ENCODE measurements around the gene LY6G6C. TPM values are rescaled to one million over a fixed set of nuclear protein-coding genes. Genes with fewer than 3 reads are reported as not detected.

LY6G6C gene
- total RNA-seq, 1 experiment from 2014 or later = not detected

DNA sequence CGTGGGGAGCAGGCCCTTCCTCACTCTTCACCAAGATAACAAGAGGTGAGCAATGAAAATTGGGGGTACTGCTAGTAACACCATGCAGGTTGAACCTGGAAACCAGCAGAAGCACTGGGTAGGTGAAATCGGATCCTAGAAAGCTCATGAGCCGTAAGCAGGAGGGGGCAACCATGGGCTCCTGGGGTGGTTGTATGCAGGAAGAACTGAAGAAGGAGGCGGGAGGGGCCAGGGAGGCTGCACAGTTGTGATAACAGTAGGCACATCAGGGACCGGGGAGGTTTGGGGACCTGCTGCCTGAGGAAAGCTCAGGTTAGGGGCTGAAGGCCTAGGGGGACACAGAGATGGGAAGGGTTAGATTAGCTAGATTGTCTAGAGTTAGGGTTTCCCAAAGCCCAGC lies 35.1 kb downstream of the LY6G6C start:
- DNase-seq = no peak
- no CpG with 5 or more reads among the region's 5 CpGs for WGBS (ENCODE audit: extremely low coverage, insufficient read length, low lambda C conversion rate)
- Histone ChIP-seq H3K23ac (ENCODE audit: insufficient read length, low read depth, low read length) (no peak overlapping the region), H3T11ph (ENCODE audit: low read length) (no peak overlapping the region), H4K8ac (replicated peaks; ENCODE audit: insufficient read length, low read depth, low read length) (no peak overlapping the region), H3K4me1 (ENCODE audit: insufficient read depth, low read length) (no peaks in the 10 kb centered on the region), H4K5ac (ENCODE audit: insufficient read length, low read depth, low read length) (no peak overlapping the region), H2BK15ac (ENCODE audit: low read depth, low read length) (no peak overlapping the region), H4K91ac (ENCODE audit: insufficient read length, low read depth, low read length) (no peak overlapping the region), H3K9ac (ENCODE audit: extremely low read depth, insufficient read length, low read length) (no peak overlapping the region), H3K18ac (ENCODE audit: insufficient read length, low read depth, low read length) (no peak overlapping the region), H3K56ac (ENCODE audit: insufficient read length, low read depth, low read length) (no peak overlapping the region), H2BK120ac (ENCODE audit: low read depth, low read length, poor library complexity, severe bottlenecking) (no peak overlapping the region), H2AK5ac (ENCODE audit: insufficient read length, low read length) (no peak overlapping the region), H3K4ac (ENCODE audit: low read depth, low read length) (no peak overlapping the region), H3K14ac (ENCODE audit: insufficient read depth, low read length) (no peak overlapping the region), H3K79me2 (ENCODE audit: insufficient read depth, low read length) (no peaks in the 10 kb centered on the region), H4K20me1 (ENCODE audit: control insufficient read depth, insufficient read depth, insufficient read length) (no peaks in the 10 kb centered on the region), H3K4me2 (ENCODE audit: insufficient read depth, insufficient read length, low read length) (no peak overlapping the region), H3K27ac (ENCODE audit: insufficient read length, low read depth, low read length) (no peak overlapping the region), H3K27me3 (ENCODE audit: insufficient read depth, low read length) (no peaks in the 10 kb centered on the region; the same call in 1 of the 2 replicates), H2AFZ (ENCODE audit: low read length) (no peak overlapping the region), H3K23me2 (ENCODE audit: insufficient read length, low read depth, low read length, poor library complexity, severe bottlenecking) (peaks cover 11% of the 10 kb centered on the region), H2BK12ac (ENCODE audit: insufficient read length, low read depth, low read length) (no peak overlapping the region), H2BK5ac (ENCODE audit: insufficient read length, low read length) (no peak overlapping the region), H3K9me3 (ENCODE audit: control insufficient read depth, low read depth, low read length) (no peaks in the 10 kb centered on the region), H3K79me1 (ENCODE audit: insufficient read depth, low read depth, low read length, poor library complexity, severe bottlenecking) (no peaks in the 10 kb centered on the region), H2BK20ac (ENCODE audit: low read depth, low read length, poor library complexity, severe bottlenecking) (no peak overlapping the region)
- Mint-ChIP-seq H3K27ac (no peak overlapping the region; a peak in 1 of 7 replicates), H3K27me3 (ENCODE audit: low read depth) (peaks cover 16% of the 10 kb centered on the region), H3K4me3 (no peak overlapping the region), H3K4me1 (peaks cover 15 to 21% of the 10 kb centered on the region in 2 experiments), H3K36me3 (ENCODE audit: insufficient read depth in 1 of 3, low read depth in 3 of 3) (peaks cover 14 to 49% (median 32%) of the 10 kb centered on the region in 3 experiments), H3K9me3 (no peaks in the 10 kb centered on the region; a peak in 2 of 5 replicates)
- TF ChIP-seq, protein P1, sequence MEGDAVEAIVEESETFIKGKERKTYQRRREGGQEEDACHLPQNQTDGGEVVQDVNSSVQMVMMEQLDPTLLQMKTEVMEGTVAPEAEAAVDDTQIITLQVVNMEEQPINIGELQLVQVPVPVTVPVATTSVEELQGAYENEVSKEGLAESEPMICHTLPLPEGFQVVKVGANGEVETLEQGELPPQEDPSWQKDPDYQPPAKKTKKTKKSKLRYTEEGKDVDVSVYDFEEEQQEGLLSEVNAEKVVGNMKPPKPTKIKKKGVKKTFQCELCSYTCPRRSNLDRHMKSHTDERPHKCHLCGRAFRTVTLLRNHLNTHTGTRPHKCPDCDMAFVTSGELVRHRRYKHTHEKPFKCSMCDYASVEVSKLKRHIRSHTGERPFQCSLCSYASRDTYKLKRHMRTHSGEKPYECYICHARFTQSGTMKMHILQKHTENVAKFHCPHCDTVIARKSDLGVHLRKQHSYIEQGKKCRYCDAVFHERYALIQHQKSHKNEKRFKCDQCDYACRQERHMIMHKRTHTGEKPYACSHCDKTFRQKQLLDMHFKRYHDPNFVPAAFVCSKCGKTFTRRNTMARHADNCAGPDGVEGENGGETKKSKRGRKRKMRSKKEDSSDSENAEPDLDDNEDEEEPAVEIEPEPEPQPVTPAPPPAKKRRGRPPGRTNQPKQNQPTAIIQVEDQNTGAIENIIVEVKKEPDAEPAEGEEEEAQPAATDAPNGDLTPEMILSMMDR (conservative IDR thresholded peaks at IDR 0.05) = no peak

Measured in H9 (cell line).